ENCODE data around the gene PRC1. TPM values are rescaled to one million over a fixed set of nuclear protein-coding genes. Genes with fewer than 3 reads are reported as not detected.

PRC1 gene
- total and polyA plus RNA-seq, 8 donors: 3.9 to 12.7 (median 5.0) TPM

DNA sequence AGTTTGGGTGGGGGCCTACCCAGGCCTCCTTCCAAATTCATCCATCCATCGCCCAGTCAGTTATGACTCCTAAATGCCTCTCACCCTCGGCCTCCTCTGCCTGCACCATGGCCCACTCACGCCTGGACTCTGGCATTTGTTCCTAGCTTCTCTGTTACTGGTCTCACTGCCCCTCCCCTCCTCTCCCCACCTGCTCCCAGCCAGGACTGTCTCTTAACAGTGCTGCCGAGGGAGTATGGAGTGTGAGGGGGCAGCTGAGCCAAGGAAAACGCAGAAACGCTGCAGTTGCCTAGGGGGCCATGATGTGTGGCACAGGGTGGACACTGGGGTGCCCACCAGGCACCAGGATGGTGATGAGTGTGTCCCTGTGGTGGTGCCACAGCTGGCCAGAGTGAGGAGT is 36.5 kb downstream of the PRC1 start:
- DNase-seq: no peak
- Histone ChIP-seq H3K9me3 (no peaks in the 10 kb centered on the region), H3K4me3 (peak overlapping the region in 2 of 4 donors; percentile 65 to 85), H3K27me3 (no peaks in the 10 kb centered on the region), H3K4me1 (peaks cover 8 to 17% (median 8%) of the 10 kb centered on the region in 3 donors), H3K27ac (no peak overlapping the region), H3K36me3 (peaks cover 0 to 13% (median 12%) of the 10 kb centered on the region in 3 donors)
- FAIRE-seq: no peak
- 75 to 78% methylated on average over 6 of the region's 6 CpGs for WGBS, 2 donors
- no peak for ATAC-seq
- intact Hi-C loops (cut with DNase I): loop anchor here in 2 of 3 donors (5.0 kb wide), 2 partner anchors 75 to 80 kb away; no protein-coding TSS in a partner anchor
- TF ChIP-seq, protein P1, sequence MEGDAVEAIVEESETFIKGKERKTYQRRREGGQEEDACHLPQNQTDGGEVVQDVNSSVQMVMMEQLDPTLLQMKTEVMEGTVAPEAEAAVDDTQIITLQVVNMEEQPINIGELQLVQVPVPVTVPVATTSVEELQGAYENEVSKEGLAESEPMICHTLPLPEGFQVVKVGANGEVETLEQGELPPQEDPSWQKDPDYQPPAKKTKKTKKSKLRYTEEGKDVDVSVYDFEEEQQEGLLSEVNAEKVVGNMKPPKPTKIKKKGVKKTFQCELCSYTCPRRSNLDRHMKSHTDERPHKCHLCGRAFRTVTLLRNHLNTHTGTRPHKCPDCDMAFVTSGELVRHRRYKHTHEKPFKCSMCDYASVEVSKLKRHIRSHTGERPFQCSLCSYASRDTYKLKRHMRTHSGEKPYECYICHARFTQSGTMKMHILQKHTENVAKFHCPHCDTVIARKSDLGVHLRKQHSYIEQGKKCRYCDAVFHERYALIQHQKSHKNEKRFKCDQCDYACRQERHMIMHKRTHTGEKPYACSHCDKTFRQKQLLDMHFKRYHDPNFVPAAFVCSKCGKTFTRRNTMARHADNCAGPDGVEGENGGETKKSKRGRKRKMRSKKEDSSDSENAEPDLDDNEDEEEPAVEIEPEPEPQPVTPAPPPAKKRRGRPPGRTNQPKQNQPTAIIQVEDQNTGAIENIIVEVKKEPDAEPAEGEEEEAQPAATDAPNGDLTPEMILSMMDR (IDR thresholded peaks at IDR 0.05): no peak

DNA sequence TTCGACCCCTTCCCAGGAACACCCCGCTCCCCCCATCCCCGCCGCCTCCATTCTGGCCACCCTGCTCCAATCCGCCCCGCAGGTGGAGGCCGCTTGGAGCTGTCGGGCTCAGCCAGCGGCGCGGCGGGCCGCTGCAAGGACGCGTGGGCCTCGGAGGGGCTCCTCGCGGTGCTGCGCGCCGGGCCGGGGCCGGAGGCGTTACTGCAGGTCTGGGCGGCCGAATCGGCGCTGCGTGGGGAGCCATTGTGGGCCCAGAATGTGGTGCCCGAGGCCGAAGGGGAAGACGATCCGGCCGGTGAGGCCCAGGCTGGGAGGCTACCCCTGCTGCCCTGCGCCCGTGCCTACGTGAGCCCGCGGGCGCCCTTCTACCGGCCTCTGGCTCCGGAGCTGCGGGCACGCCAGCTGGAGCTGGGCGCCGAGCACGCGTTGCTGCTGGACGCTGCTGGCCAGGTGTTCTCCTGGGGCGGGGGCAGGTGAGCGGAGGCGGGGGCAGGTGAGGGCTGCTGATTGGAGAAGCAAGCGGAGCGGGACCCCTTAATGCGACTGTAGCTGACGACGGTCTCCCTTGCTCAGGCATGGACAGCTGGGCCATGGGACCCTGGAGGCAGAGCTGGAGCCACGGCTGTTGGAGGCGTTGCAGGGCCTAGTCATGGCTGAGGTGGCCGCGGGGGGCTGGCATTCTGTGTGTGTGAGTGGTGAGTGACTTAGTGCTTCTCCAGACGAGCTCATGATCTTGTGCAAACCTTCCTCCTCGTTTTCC is 37.1 kb downstream of the PRC1 start:
- Histone ChIP-seq H3K27me3 (no peaks in the 10 kb centered on the region), H3K36me3 (peaks cover 0 to 13% (median 8%) of the 10 kb centered on the region in 3 donors), H3K9me3 (no peaks in the 10 kb centered on the region), H3K27ac (peak overlapping the region; percentile 37 to 93 (median 50)), H3K4me1 (peaks cover 8 to 17% (median 8%) of the 10 kb centered on the region in 3 donors), H3K4me3 (peak overlapping the region; percentile 36 to 85 (median 68))
- TF ChIP-seq, protein P1 (IDR thresholded peaks at IDR 0.05): no peak
- DNase-seq (peak in 5 of 6 donors; percentile 49 to 86 (median 63)), FAIRE-seq (no peak), ATAC-seq (peak; percentile 14 to 37 (median 16))
- WGBS, 2 donors: 6 to 10% methylated on average over 54 to 63 of the region's 63 CpGs
- intact Hi-C loops (cut with DNase I): loop anchor here in 2 of 3 donors (5.0 kb wide), 2 partner anchors 75 to 80 kb away; no protein-coding TSS in a partner anchor

DNA sequence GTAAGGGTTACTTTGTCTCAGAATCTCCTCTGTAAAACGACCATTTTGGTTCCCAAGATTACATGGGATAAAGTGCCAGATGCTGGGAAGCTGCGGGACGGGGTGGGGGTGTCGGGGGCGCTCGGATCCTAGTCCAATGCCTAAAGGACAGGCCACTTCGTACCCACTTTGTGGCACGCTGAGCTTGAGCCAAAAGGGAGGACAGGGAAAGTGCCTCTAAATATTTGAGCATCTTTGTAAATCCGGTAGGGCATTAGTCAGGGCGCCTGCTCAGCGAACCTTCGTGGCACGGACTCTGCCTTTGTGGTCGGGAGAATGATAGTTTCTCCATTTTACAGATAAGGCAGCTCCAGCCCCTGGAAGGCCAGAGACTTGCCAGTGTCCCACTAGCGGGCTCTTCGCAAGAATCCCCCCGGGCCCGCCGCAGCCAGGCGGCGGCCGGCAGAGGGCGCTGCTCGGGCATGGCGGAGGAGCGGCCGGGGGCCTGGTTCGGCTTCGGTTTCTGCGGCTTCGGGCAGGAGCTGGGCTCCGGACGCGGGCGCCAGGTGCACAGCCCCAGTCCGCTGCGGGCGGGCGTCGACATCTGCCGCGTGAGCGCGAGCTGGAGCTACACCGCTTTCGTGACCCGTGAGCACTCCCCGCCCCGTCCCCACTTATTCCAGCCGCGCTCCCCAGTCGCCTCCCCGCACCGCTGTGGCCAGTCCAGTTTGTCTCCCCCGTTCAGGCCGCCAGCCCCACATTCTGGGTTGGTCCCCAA is 37.9 kb downstream of the PRC1 start:
- Histone ChIP-seq H3K4me3 (peak overlapping the region; percentile 36 to 85 (median 68)), H3K27ac (peak overlapping the region; percentile 37 to 93 (median 50)), H3K4me1 (peaks cover 8 to 17% (median 8%) of the 10 kb centered on the region in 3 donors), H3K9me3 (no peaks in the 10 kb centered on the region), H3K36me3 (peaks cover 0 to 18% (median under 1%) of the 10 kb centered on the region in 3 donors), H3K27me3 (no peaks in the 10 kb centered on the region)
- TF ChIP-seq, protein P1 (IDR thresholded peaks at IDR 0.05): peak; percentile 82 to 93 (median 90)
- WGBS, 2 donors: 1 to 3% methylated on average over 56 of the region's 56 CpGs
- ATAC-seq (peak; percentile 46 to 66 (median 64)), DNase-seq (peak; percentile 70 to 94 (median 84)), FAIRE-seq (no peak)
- intact Hi-C loops (cut with DNase I): loop anchor here in 2 of 3 donors (5.0 kb wide), 2 partner anchors 76 to 81 kb away; no protein-coding TSS in a partner anchor

DNA sequence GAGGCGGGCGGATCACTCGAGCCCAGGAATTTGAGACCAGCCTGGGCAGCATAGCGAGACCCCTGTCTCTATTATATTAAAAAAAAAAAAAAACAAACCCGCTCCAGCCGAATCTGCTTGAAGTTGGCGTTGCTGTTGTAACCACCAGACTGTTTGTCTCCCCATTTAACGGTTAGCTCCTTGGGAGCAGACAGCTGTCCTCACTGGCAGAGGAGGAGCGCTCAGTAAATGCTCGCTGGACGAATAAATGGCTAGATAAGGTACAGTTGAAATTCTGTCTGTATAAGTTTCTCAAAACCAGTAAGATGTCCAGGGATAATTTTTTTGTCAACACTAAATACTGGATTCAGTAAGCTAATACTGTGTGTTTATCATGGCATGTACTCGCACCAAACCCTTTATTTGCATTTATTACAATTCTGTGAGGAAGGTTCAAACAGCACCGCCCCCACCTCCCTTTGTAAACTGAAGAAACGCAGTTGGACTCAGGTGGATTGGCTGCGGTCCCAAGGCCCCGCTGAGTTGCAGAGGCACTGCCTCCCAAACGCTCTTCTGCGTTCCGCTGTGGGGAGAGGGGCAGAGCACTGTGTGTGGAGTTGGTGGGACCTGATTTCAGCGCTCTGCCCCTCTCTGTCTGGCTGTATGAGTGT is 38.6 kb downstream of the PRC1 start:
- intact Hi-C loops (cut with DNase I): loop anchor here in 2 of 3 donors (5.0 kb wide), 2 partner anchors 77 to 82 kb away; no protein-coding TSS in a partner anchor
- H3K36me3 ChIP-seq: peaks cover 0 to 18% (median 3%) of the 10 kb centered on the region in 3 donors
- peak in 5 of 6 donors; percentile 50 to 85 (median 71) for DNase-seq
- TF ChIP-seq, protein P1 (IDR thresholded peaks at IDR 0.05): no peak
- H3K4me1 ChIP-seq: peaks cover 8 to 17% (median 8%) of the 10 kb centered on the region in 3 donors
- H3K9me3 ChIP-seq: no peaks in the 10 kb centered on the region
- no peaks in the 10 kb centered on the region for H3K27me3 ChIP-seq
- FAIRE-seq: no peak
- ATAC-seq: peak; percentile 2 to 30 (median 12)
- 23 to 25% methylated on average over 20 of the region's 20 CpGs for WGBS, 2 donors
- peak overlapping the region in 2 of 4 donors; percentile 93 to 96 for H3K27ac ChIP-seq
- peak overlapping the region; percentile 53 to 95 (median 75) for H3K4me3 ChIP-seq
